Upper lobe of right lung (tissue), 1 donor: Measurements from ENCODE around the gene ANKS1A. TPM values are rescaled to one million over a fixed set of nuclear protein-coding genes. Genes with fewer than 3 reads are reported as not detected.

Experiments
- ATAC-seq: fragments of 200-7000 bp; cut with Tn5 transposase; one replicate; pipeline ENCODE4 v1.9.1; 2020; ENCODE audit warnings: mild to moderate bottlenecking, moderate library complexity
- DNase-seq: peaks from one replicate; pipeline ENCODE4 v3.0.0-alpha.2; 2020
- H3K27ac ChIP-seq: fragments of 200-600 bp; one replicate; pipeline ENCODE4 v1.8.0; 2022
- H3K27me3 ChIP-seq: fragments of 200-600 bp; one replicate; pipeline ENCODE4 v1.8.0; 2022; ENCODE audit warnings: mild to moderate bottlenecking
- H3K36me3 ChIP-seq: fragments of 200-600 bp; one replicate; pipeline ENCODE4 v1.8.0; 2022
- H3K4me1 ChIP-seq: fragments of 200-600 bp; one replicate; pipeline ENCODE4 v1.8.0; 2022
- H3K4me3 ChIP-seq: fragments of 200-600 bp; one replicate; pipeline ENCODE4 v1.8.0; 2022; ENCODE audit warnings: mild to moderate bottlenecking
- H3K9me3 ChIP-seq: fragments of 200-600 bp; one replicate; pipeline ENCODE4 v1.8.0; 2022
- CTCF ChIP-seq: fragments of 200-600 bp; IDR thresholded peaks from one replicate; pipeline ENCODE4 v1.8.0; 2022; ENCODE audit warnings: antibody characterized with exemption
- intact Hi-C: fragments of 100-400 bp; cut with DNase I; formaldehyde crosslinking; loops from one replicate; pipeline ENCODE4 v1.11.0; 2022
- total RNA-seq: library from RNA; stranded (reverse); fragmentation: NEBNext Ultra II Directional; extraction: Animal tissue kit (Norgen Biotek cat#: 25700); gene quantifications from one replicate; pipeline ENCODE4 v1.2.1, GENCODE V29; 2021
- donor health status: DM: no; HTN: yes; CAD: no; lungs with severe emphysema.

Gene ANKS1A
- total RNA-seq, 1 donor from 2014 or later = 59.0 TPM

- H3K27me3 ChIP-seq = no peaks in the 10 kb centered on the region
- no peaks in the 10 kb centered on the region for H3K4me1 ChIP-seq
- H3K27ac ChIP-seq = no peak overlapping the region
- no peak overlapping the region for H3K4me3 ChIP-seq
- intact Hi-C loops = no loop called here
- TF ChIP-seq CTCF = no peak
- DNase-seq (no peak), ATAC-seq (no peak)
- peaks cover 8% of the 10 kb centered on the region for H3K36me3 ChIP-seq
- no peaks in the 10 kb centered on the region for H3K9me3 ChIP-seq
Measured at GRCh38 chr6:35007016-35007415, 118.0 kb downstream of the ANKS1A start.

- Histone ChIP-seq H3K4me3 (no peak overlapping the region), H3K27me3 (no peaks in the 10 kb centered on the region), H3K4me1 (no peaks in the 10 kb centered on the region), H3K36me3 (no peaks in the 10 kb centered on the region), H3K9me3 (no peaks in the 10 kb centered on the region), H3K27ac (no peak overlapping the region)
- DNase-seq (no peak), ATAC-seq (no peak)
- intact Hi-C loops = no loop called here
- no peak for TF ChIP-seq CTCF
Measured at GRCh38 chr6:35008858-35009257, 119.8 kb downstream of the ANKS1A start.

- Histone ChIP-seq H3K27me3 (no peaks in the 10 kb centered on the region), H3K27ac (no peak overlapping the region), H3K4me1 (peaks cover 9% of the 10 kb centered on the region), H3K9me3 (no peaks in the 10 kb centered on the region), H3K36me3 (no peaks in the 10 kb centered on the region), H3K4me3 (no peak overlapping the region)
- DNase-seq (no peak), ATAC-seq (no peak)
- intact Hi-C loops = no loop called here
- no peak for TF ChIP-seq CTCF
Measured at GRCh38 chr6:35011096-35012041, 122.3 kb downstream of the ANKS1A start.

- no peak for TF ChIP-seq CTCF
Measured at GRCh38 chr6:35013701-35014100, 124.6 kb downstream of the ANKS1A start.

DNA sequence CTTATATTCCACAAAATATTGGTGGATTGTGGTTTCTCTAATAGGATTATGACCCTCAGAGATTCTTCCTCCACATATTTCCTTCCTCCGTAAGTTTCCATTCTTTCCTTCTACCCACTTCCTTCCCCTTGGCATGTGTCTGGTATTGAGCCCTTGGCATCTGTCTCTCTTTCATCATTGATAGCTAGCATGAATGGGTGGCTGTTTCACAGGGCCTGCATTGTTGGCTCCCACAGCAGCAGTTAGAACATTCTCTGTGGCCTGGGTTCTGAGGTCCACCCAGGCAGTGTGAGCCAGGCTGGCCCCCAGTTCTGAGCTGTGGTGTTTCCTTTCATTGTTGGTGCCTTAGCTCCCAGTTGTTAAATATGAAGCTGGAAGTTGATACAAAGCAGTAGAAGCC, 125.3 kb downstream of the ANKS1A start:
- no peak overlapping the region for H3K27ac ChIP-seq
- no peaks in the 10 kb centered on the region for H3K36me3 ChIP-seq
- H3K27me3 ChIP-seq = no peaks in the 10 kb centered on the region
- intact Hi-C loops = no loop called here
- peaks cover 13% of the 10 kb centered on the region for H3K4me1 ChIP-seq
- no peak for ATAC-seq
- H3K4me3 ChIP-seq = no peak overlapping the region
- TF ChIP-seq CTCF = no peak
- no peak for DNase-seq
- H3K9me3 ChIP-seq = no peaks in the 10 kb centered on the region

More at GRCh38 chr6:35013701-35014100, 124.6 kb downstream of the ANKS1A start:
- ATAC-seq (no peak), DNase-seq (no peak)
- Histone ChIP-seq H3K27ac (no peak overlapping the region), H3K4me1 (peaks cover 13% of the 10 kb centered on the region), H3K36me3 (no peaks in the 10 kb centered on the region), H3K27me3 (no peaks in the 10 kb centered on the region), H3K9me3 (no peaks in the 10 kb centered on the region), H3K4me3 (no peak overlapping the region)
- intact Hi-C loops = no loop called here
